K562 (cell line): ENCODE results near the gene SPRR2A. TPM values are rescaled to one million over a fixed set of nuclear protein-coding genes. Genes with fewer than 3 reads are reported as not detected.

ENCODE experiments used
- ATAC-seq: fragments of 200-7000 bp; cut with Tn5 transposase; 3 replicates; pipeline ENCODE4 v1.9.1; 2020; ENCODE audit warnings: moderate library complexity
- BruUV-seq: library from RNA; stranded (reverse); fragments of 400-500 nt; replicated peaks from 2 replicates; lab custom pipeline; 2021; lab: Mats Ljungman, UMichigan
- CTCF ChIA-PET: fragments of 300-600 bp; formaldehyde crosslinking; extraction: SDS; loops from one replicate; lab custom pipeline; 2021; ENCODE audit warnings: low intra/inter-chr PET ratio; lab: Yijun Ruan, JAX
- POLR2A ChIA-PET: fragments of 300-600, 350-650 bp; sonication (Branson Sonifier 250); formaldehyde crosslinking; extraction: SDS; loops from one replicate; lab custom pipeline; 2021; ENCODE audit warnings: antibody characterized with exemption, inconsistent platforms; lab: Yijun Ruan, JAX
- DNase-seq, 4 experiments: peaks; one replicate each; pipeline versions ENCODE4 v3.0.0 to v3.0.0-alpha.2; 2011 to 2018; ENCODE audit warnings: low spot score in 3 of 4, mixed read lengths in 3 of 4; ENCODE audit errors: extremely low read depth in 1 of 4
- FAIRE-seq: peaks from 2 replicates; lab custom pipeline; 2011; peaks lifted over from hg19 to GRCh38; lab: Jason Lieb, UNC
- H2AFZ ChIP-seq: 2 replicates; pipeline ENCODE4 v1.6.0; 2011; ENCODE audit warnings: low read depth, low read length, control low read depth, inconsistent platforms
- H3K27ac ChIP-seq: fragments of 200-600 bp; 3 replicates; pipeline ENCODE4 v1.8.0; 2011; ENCODE audit warnings: low read depth, mild to moderate bottlenecking, control low read depth, inconsistent platforms, low read length, moderate library complexity, mixed read lengths; ENCODE audit errors: extremely low read depth
- H3K27me3 ChIP-seq, 2 experiments: fragments of 300-600 bp in 1 of 2; 2 replicates in 1 of 2; 3 replicates in 1 of 2; pipeline versions ENCODE4 v1.6.0 to v1.8.0; 2011; ENCODE audit warnings: inconsistent platforms in 2 of 2, low read length in 2 of 2, mild to moderate bottlenecking in 1 of 2, mixed read lengths in 1 of 2, moderate library complexity in 1 of 2; ENCODE audit not compliant: control insufficient read depth in 2 of 2, insufficient read depth in 2 of 2
- H3K36me3 ChIP-seq: fragments of 300-600 bp; 3 replicates; pipeline ENCODE4 v1.8.0; 2011; ENCODE audit warnings: mild to moderate bottlenecking, low read length, inconsistent platforms; ENCODE audit not compliant: control insufficient read depth, insufficient read depth
- H3K4me1 ChIP-seq, 2 experiments: fragments of 200-600 bp in 1 of 2; replicated peaks in 1 of 2; 2 replicates in 1 of 2; 3 replicates in 1 of 2; pipeline versions ENCODE4 v1.5.1 to v1.8.0; 2011; ENCODE audit warnings: inconsistent platforms in 2 of 2, low read length in 2 of 2, mild to moderate bottlenecking in 1 of 2, mixed read lengths in 1 of 2, moderate library complexity in 1 of 2; ENCODE audit not compliant: control insufficient read depth in 2 of 2, insufficient read depth in 2 of 2
- H3K4me2 ChIP-seq: 2 replicates; pipeline ENCODE4 v1.6.1; 2011; ENCODE audit warnings: low read length, control low read depth, inconsistent platforms, mixed read lengths; ENCODE audit not compliant: insufficient read depth
- H3K4me3 ChIP-seq: fragments of 200-600 bp; sonication (generic), shearing (Covaris generic); 2 replicates; pipeline ENCODE4 v1.5.1; 2016; ENCODE audit warnings: control low read depth, inconsistent platforms
- H3K79me2 ChIP-seq: fragments of 200-600 bp; 3 replicates; pipeline ENCODE4 v1.8.0; 2011; ENCODE audit warnings: low read length, inconsistent platforms; ENCODE audit not compliant: control insufficient read depth, insufficient read depth
- H3K9ac ChIP-seq, 2 experiments: 2 replicates each; pipeline versions ENCODE4 v1.6.0 to v1.6.1; 2011; ENCODE audit warnings: low read depth in 2 of 2, low read length in 2 of 2, control low read depth in 1 of 2, inconsistent platforms in 1 of 2, mild to moderate bottlenecking in 1 of 2, mixed read lengths in 1 of 2; ENCODE audit not compliant: insufficient read depth in 1 of 2
- H3K9me1 ChIP-seq: one replicate; pipeline ENCODE4 v1.6.0; 2011; ENCODE audit warnings: inconsistent platforms, mild to moderate bottlenecking, low read length, moderate library complexity; ENCODE audit not compliant: control insufficient read depth, insufficient read depth
- H3K9me3 ChIP-seq: replicated peaks from 2 replicates; pipeline ENCODE4 v1.5.1; 2011; ENCODE audit warnings: low read depth, low read length, inconsistent platforms; ENCODE audit not compliant: control insufficient read depth, insufficient read depth
- H4K20me1 ChIP-seq: replicated peaks from 2 replicates; pipeline ENCODE4 v1.6.1; 2011; ENCODE audit warnings: low read length, inconsistent platforms, mixed read lengths; ENCODE audit not compliant: control insufficient read depth, insufficient read depth
- BHLHE40 ChIP-seq: IDR thresholded peaks from 2 replicates; pipeline ENCODE4 v1.6.1; 2011; ENCODE audit warnings: low read length, improper control_type of control experiment
- CSDE1 ChIP-seq, 2 experiments: fragments of 450-650 bp; IDR thresholded peaks; 2 replicates each; pipeline ENCODE4 v1.6.1; 2016; ENCODE audit warnings: mild to moderate bottlenecking in 1 of 2
- E2F1 ChIP-seq: sonication (generic); formaldehyde crosslinking; IDR thresholded peaks from 2 replicates; pipeline ENCODE4 v1.8.1; 2023; ENCODE audit warnings: mild to moderate bottlenecking, missing genetic modification reagents, moderate library complexity
- EGR1 ChIP-seq: fragments of 450-650 bp; conservative IDR thresholded peaks from 2 replicates; pipeline ENCODE4 v1.6.1; 2017; ENCODE audit warnings: mild to moderate bottlenecking
- MCM5 ChIP-seq: fragments of 450-650 bp; IDR thresholded peaks from 2 replicates; pipeline ENCODE4 v1.6.1; 2016; ENCODE audit warnings: low read depth
- MYNN ChIP-seq, 2 experiments: sonication (generic); formaldehyde crosslinking in 1 of 2; IDR thresholded peaks; 2 replicates each; pipeline versions ENCODE4 v1.5.0 to v1.6.1; 2016 to 2020; ENCODE audit warnings: antibody characterized with exemption in 1 of 2, missing genetic modification reagents in 1 of 2
- NCOA2 ChIP-seq, 2 experiments: fragments of 450-650 bp; IDR thresholded peaks; 2 replicates each; pipeline ENCODE4 v1.6.1; 2018; ENCODE audit warnings: mild to moderate bottlenecking in 2 of 2, moderate library complexity in 1 of 2; ENCODE audit not compliant: partially characterized antibody in 2 of 2
- NCOR1 ChIP-seq: fragments of 450-650 bp; IDR thresholded peaks from 2 replicates; pipeline ENCODE4 v1.6.1; 2016; ENCODE audit warnings: mild to moderate bottlenecking, moderate library complexity
- OTX1 ChIP-seq: fragments of 450-650 bp; formaldehyde crosslinking; IDR thresholded peaks from 2 replicates; pipeline ENCODE4 v1.4.0; 2022; ENCODE audit warnings: mild to moderate bottlenecking
- U2AF2 ChIP-seq: fragments of 200-400 bp; formaldehyde crosslinking; optimal IDR thresholded peaks from 2 replicates; pipeline ENCODE3; 2017; ENCODE audit warnings: low read depth, mild to moderate bottlenecking, low read length
- ZBTB1 ChIP-seq: sonication (generic); formaldehyde crosslinking; IDR thresholded peaks from 2 replicates; pipeline ENCODE4 v1.8.1; 2023; ENCODE audit warnings: missing genetic modification reagents, low read depth, mild to moderate bottlenecking, borderline replicate concordance
- ZNF407 ChIP-seq: fragments of 450-650 bp; IDR thresholded peaks from 2 replicates; pipeline ENCODE4 v1.6.1; 2016; ENCODE audit warnings: low read depth
- WGBS: fragments of 100-300 bp; shearing (Covaris generic); methylation state at CpG from one replicate; pipeline ENCODE4 v1.1.6; 2016; ENCODE audit warnings: low coverage, mixed read lengths; ENCODE audit not compliant: insufficient coverage; ENCODE audit errors: missing lambda C conversion rate; 5-methylcytosine and 5-hydroxymethylcytosine counted together
- in situ Hi-C: fragments of 300-500 bp; cut with MboI; formaldehyde crosslinking; loops from 4 replicates; pipeline ENCODE4 v1.15.0; 2018; ENCODE audit warnings: inconsistent platforms, mixed read lengths
- intact Hi-C: fragments of 100-400 bp; cut with micrococcal nuclease; formaldehyde crosslinking; loops from 2 replicates; pipeline ENCODE4 v1.14.2; 2022
- polyA plus RNA-seq, 8 experiments: library from polyadenylated mRNA; depleted of rRNA in 4 of 8; stranded (reverse) in 5 of 8; unstranded in 3 of 8; fragments of >200 nt; fragmentation: Nextera tagmentation in 2 of 8; fragmentation: Illumina TruSeq in 1 of 8; extraction: Ambion mirVana in 2 of 8; extraction: Trizol in 1 of 8; gene quantifications; 2 replicates each; pipeline versions ENCODE4 v1.2.1 to v1.2.3, GENCODE V29; 2011 to 2014; ENCODE audit warnings: inconsistent platforms in 1 of 8, missing spikeins in 1 of 8
- total RNA-seq, 7 experiments: library from RNA; depleted of rRNA in 6 of 7; stranded (reverse); fragments of >200 nt in 6 of 7; fragmentation: Illumina TruSeq in 2 of 7; extraction: Trizol in 2 of 7; gene quantifications; 2 replicates each; pipeline versions ENCODE4 v1.2.1 to v1.2.3, GENCODE V29; 2011 to 2021; ENCODE audit warnings: low replicate concordance in 1 of 7

Gene SPRR2A
- total and polyA plus RNA-seq, 9 of the 15 experiments (the other 6 are each of a cell fraction or from before 2014, with no cell fraction given) = 0.17 TPM; not detected in 8

- Histone ChIP-seq H3K79me2 (no peaks in the 10 kb centered on the region), H3K4me2 (peak overlapping the region; percentile 83), H3K4me1 (peaks cover 13 to 25% of the 10 kb centered on the region in 2 experiments; a peak in 4 of 5 replicates), H3K4me3 (no peak overlapping the region), H2AFZ (peak overlapping the region; percentile 87), H3K27ac (peak overlapping the region; percentile 81), H3K36me3 (no peaks in the 10 kb centered on the region), H4K20me1 (no peaks in the 10 kb centered on the region), H3K27me3 (no peaks in the 10 kb centered on the region), H3K9ac (peak overlapping the region; percentile 22 to 54; a peak in 3 of 4 replicates), H3K9me3 (no peaks in the 10 kb centered on the region), H3K9me1 (no peaks in the 10 kb centered on the region)
- no TSS peak for BruUV-seq
- POLR2A ChIA-PET = interaction anchor here (0.9 to 1.7 kb wide), 5 partner anchors 8 to 67 kb away, joined by 3 to 6 read pairs (median 3); no protein-coding TSS in a partner anchor
- in situ Hi-C loops (no loop called here), intact Hi-C loops (no loop called here)
- CTCF ChIA-PET = no interaction called here
- FAIRE-seq (peak; percentile 96), ATAC-seq (peak; percentile 97), DNase-seq (peak; percentile 63 to 91 (median 76))
- 4% methylated on average over 6 of the region's 6 CpGs for WGBS
- TF ChIP-seq CSDE1 (IDR thresholded peaks at IDR 0.05) = no peak
- no peak for TF ChIP-seq BHLHE40
- TF ChIP-seq NCOA2 (IDR thresholded peaks at IDR 0.05; ENCODE audit: partially characterized antibody in 2 of 2) = no peak
- peak; percentile 89 for TF ChIP-seq NCOR1
- TF ChIP-seq E2F1 = no peak
- peak; percentile 91 for TF ChIP-seq MYNN (IDR thresholded peaks at IDR 0.05)
- TF ChIP-seq MYNN (CRISPR knock-in tag; IDR thresholded peaks at IDR 0.05) = no peak
- TF ChIP-seq EGR1 = peak; percentile 23; the same call in 1 of the 2 replicates
- no peak for TF ChIP-seq ZBTB1 (CRISPR knock-in tag)
- no peak for TF ChIP-seq U2AF2
- no peak for TF ChIP-seq OTX1 (CRISPR knock-in tag)
- no peak for TF ChIP-seq ZNF407
- TF ChIP-seq MCM5 = no peak
Measured at GRCh38 chr1:153058826-153059784, 1.8 kb upstream of the SPRR2A start.
